ENCODE data around the gene GRIN2A.

The GRIN2A gene

DNA sequence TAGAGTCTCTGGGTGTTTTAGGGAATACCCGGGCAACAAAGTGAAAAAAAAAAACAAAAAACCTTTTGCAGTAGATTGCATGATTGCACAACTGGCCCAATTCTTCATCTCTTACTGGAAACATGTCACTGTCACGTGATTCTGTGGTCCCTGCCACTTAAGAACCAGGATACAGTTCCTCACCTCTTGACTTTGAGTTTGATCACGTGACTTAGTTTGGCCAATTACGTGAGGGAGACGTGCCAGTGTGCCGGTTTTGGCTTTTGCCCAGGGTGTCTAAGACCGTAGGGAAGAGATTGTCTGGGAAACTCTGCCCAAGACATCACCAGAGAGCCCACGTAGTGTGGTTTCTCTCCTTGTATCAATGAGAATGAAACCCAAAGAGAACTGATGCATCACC lies 88.7 kb downstream of the GRIN2A start (continued):
- TF ChIP-seq POU6F1 (CRISPR knock-in tag; IDR thresholded peaks at IDR 0.05; ENCODE audit: borderline replicate concordance, low read depth): no peak
- no peak for TF ChIP-seq BACH2 (CRISPR knock-in tag; IDR thresholded peaks at IDR 0.05; ENCODE audit: borderline replicate concordance)

DNA sequence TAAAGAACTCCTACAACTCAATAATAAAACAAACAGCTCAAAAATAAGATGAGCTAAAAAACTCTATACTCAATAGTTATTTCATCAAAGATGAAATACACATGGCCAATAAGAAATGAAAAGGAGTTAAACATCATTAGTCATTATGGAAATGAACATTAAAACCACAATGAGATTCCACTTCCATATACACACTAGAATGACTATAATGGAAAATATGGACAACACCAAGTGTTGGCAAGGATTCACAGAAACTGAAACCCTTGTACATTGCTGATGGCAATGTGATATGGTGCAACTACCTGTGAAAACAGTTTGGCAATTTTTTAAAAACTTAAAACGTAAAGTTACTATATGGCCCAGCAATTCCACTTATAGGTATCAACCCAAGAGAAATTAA lies 91.4 kb downstream of the GRIN2A start:
- ATAC-seq: no peak
- TF ChIP-seq, protein P1, sequence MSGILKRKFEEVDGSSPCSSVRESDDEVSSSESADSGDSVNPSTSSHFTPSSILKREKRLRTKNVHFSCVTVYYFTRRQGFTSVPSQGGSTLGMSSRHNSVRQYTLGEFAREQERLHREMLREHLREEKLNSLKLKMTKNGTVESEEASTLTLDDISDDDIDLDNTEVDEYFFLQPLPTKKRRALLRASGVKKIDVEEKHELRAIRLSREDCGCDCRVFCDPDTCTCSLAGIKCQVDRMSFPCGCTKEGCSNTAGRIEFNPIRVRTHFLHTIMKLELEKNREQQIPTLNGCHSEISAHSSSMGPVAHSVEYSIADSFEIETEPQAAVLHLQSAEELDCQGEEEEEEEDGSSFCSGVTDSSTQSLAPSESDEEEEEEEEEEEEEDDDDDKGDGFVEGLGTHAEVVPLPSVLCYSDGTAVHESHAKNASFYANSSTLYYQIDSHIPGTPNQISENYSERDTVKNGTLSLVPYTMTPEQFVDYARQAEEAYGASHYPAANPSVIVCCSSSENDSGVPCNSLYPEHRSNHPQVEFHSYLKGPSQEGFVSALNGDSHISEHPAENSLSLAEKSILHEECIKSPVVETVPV (CRISPR knock-in tag; IDR thresholded peaks at IDR 0.05): no peak
- TF ChIP-seq ZNF8 (CRISPR knock-in tag; IDR thresholded peaks at IDR 0.05): no peak
- no peak for TF ChIP-seq ZNF70 (CRISPR knock-in tag; IDR thresholded peaks at IDR 0.05)
- no peak for TF ChIP-seq ARNTL (CRISPR knock-in tag; IDR thresholded peaks at IDR 0.05; ENCODE audit: borderline replicate concordance, low read depth)
- no peak for TF ChIP-seq BACH2 (CRISPR knock-in tag; IDR thresholded peaks at IDR 0.05; ENCODE audit: borderline replicate concordance)
- TF ChIP-seq ZNF565 (CRISPR knock-in tag; conservative IDR thresholded peaks at IDR 0.05; ENCODE audit: low read depth): no peak
- TF ChIP-seq ZFP3 (CRISPR knock-in tag; IDR thresholded peaks at IDR 0.05): no peak
- TF ChIP-seq ZFP30 (CRISPR knock-in tag; IDR thresholded peaks at IDR 0.05): no peak
- TF ChIP-seq POU6F1 (CRISPR knock-in tag; IDR thresholded peaks at IDR 0.05; ENCODE audit: borderline replicate concordance, low read depth): no peak
- TF ChIP-seq, protein P2, sequence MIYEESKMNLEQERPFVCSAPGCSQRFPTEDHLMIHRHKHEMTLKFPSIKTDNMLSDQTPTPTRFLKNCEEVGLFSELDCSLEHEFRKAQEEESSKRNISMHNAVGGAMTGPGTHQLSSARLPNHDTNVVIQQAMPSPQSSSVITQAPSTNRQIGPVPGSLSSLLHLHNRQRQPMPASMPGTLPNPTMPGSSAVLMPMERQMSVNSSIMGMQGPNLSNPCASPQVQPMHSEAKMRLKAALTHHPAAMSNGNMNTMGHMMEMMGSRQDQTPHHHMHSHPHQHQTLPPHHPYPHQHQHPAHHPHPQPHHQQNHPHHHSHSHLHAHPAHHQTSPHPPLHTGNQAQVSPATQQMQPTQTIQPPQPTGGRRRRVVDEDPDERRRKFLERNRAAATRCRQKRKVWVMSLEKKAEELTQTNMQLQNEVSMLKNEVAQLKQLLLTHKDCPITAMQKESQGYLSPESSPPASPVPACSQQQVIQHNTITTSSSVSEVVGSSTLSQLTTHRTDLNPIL (CRISPR knock-in tag; IDR thresholded peaks at IDR 0.05; ENCODE audit: low read depth): no peak

- ATAC-seq: peak; percentile 27; the same call in 1 of the 3 replicates
- TF ChIP-seq RARB (CRISPR knock-in tag; IDR thresholded peaks at IDR 0.05): no peak
- no peak for TF ChIP-seq TOX (CRISPR knock-in tag; IDR thresholded peaks at IDR 0.05; ENCODE audit: borderline replicate concordance)
- no peak for TF ChIP-seq ZC3H10 (CRISPR knock-in tag; IDR thresholded peaks at IDR 0.05)
- TF ChIP-seq, protein P2 (CRISPR knock-in tag; IDR thresholded peaks at IDR 0.05; ENCODE audit: low read depth): no peak
- no peak for TF ChIP-seq ZNF565 (CRISPR knock-in tag; conservative IDR thresholded peaks at IDR 0.05; ENCODE audit: low read depth)
- no peak for TF ChIP-seq ESRRG (CRISPR knock-in tag; IDR thresholded peaks at IDR 0.05)
- TF ChIP-seq, protein P1 (CRISPR knock-in tag; IDR thresholded peaks at IDR 0.05): no peak
- TF ChIP-seq ISL1 (CRISPR knock-in tag; IDR thresholded peaks at IDR 0.05): no peak
- no peak for TF ChIP-seq ZNF70 (CRISPR knock-in tag; IDR thresholded peaks at IDR 0.05)
- TF ChIP-seq CSDC2 (CRISPR knock-in tag; IDR thresholded peaks at IDR 0.05): no peak
- TF ChIP-seq POU6F1 (CRISPR knock-in tag; IDR thresholded peaks at IDR 0.05; ENCODE audit: borderline replicate concordance, low read depth): no peak
Observed at GRCh38 chr16:10088380-10088793, 93.8 kb downstream of the GRIN2A start.

DNA sequence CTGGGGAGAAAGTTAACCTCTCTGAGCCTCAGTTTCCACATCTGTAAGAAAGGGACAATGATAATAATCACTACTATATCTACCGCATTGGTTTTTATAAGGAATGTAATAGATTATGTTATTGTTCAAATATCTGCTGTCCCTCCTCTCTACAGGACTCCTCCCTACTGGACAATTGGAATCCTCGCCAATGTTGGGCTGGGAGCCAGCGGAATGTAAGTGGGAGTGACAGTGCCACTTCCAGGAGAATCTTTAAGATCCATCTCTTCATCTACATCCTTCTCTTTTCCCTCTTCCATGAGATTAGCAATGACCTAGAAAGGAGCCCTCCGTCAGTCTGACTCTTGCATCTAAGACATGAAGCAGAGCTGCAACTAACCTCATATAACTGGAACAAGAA lies 95.1 kb downstream of the GRIN2A start:
- TF ChIP-seq BACH2 (CRISPR knock-in tag; IDR thresholded peaks at IDR 0.05; ENCODE audit: borderline replicate concordance) (no peak), ZFP30 (CRISPR knock-in tag; IDR thresholded peaks at IDR 0.05) (no peak), ZC3H10 (CRISPR knock-in tag; IDR thresholded peaks at IDR 0.05) (no peak), PPARA (CRISPR knock-in tag; IDR thresholded peaks at IDR 0.05; ENCODE audit: borderline replicate concordance) (no peak), POU6F1 (CRISPR knock-in tag; IDR thresholded peaks at IDR 0.05; ENCODE audit: borderline replicate concordance, low read depth) (no peak), ZNF565 (CRISPR knock-in tag; conservative IDR thresholded peaks at IDR 0.05; ENCODE audit: low read depth) (no peak), ZFP3 (CRISPR knock-in tag; IDR thresholded peaks at IDR 0.05) (no peak), GLIS3 (CRISPR knock-in tag; IDR thresholded peaks at IDR 0.05) (no peak), ZNF8 (CRISPR knock-in tag; IDR thresholded peaks at IDR 0.05) (no peak), ARNTL (CRISPR knock-in tag; IDR thresholded peaks at IDR 0.05; ENCODE audit: borderline replicate concordance, low read depth) (no peak)
- TF ChIP-seq, protein P2 (CRISPR knock-in tag; IDR thresholded peaks at IDR 0.05; ENCODE audit: low read depth): no peak
- no peak for ATAC-seq

Measured in SK-N-SH treated with all-trans-retinoic acid at 6 μM for 48 hours (cell line).